HCT116 (cell line): ENCODE data around the gene SP100. TPM values are rescaled to one million over a fixed set of nuclear protein-coding genes. Genes with fewer than 3 reads are reported as not detected.

Experiments used
- ATAC-seq: fragments of 200-7000 bp; cut with Tn5 transposase; 2 replicates; pipeline ENCODE4 v1.9.1; 2020; ENCODE audit warnings: mild to moderate bottlenecking, moderate library complexity
- BruUV-seq: library from RNA; stranded (reverse); fragments of 400-500 nt; replicated peaks from 2 replicates; lab custom pipeline; 2021; lab: Mats Ljungman, UMichigan
- CTCF ChIA-PET: fragments of 300-600 bp; sonication (Branson Sonifier 250); formaldehyde crosslinking; loops from one replicate; lab custom pipeline; 2021; ENCODE audit warnings: antibody characterized with exemption; lab: Charles Lee
- POLR2A ChIA-PET: fragments of 300-600, 350-600 bp; sonication (Branson Sonifier 250); formaldehyde crosslinking; loops from one replicate; lab custom pipeline; 2021; ENCODE audit warnings: antibody characterized with exemption; lab: Charles Lee
- RAD21 ChIA-PET, 2 experiments: fragments of 300-600 bp; sonication (Branson Sonifier 250); formaldehyde crosslinking; loops; one replicate each; lab custom pipeline; 2023; ENCODE audit warnings: low total read pairs in 2 of 2; ENCODE audit not compliant: uncharacterized antibody in 2 of 2, unreplicated experiment in 2 of 2, low non-redundant PET in 1 of 2; lab: Charles Lee
- DNase-seq: peaks from one replicate; pipeline ENCODE4 v3.0.0-alpha.2; 2010; ENCODE audit warnings: low read depth, low spot score
- H2AFZ ChIP-seq: fragments of 200-600 bp; shearing (Covaris generic), sonication (generic); 2 replicates; pipeline ENCODE4 v1.6.1; 2017; ENCODE audit warnings: low read depth, mixed run types, mixed read lengths, antibody characterized with exemption, low read length; ENCODE audit not compliant: poor library complexity, severe bottlenecking
- H3K27ac ChIP-seq: 2 replicates; pipeline ENCODE4 v1.5.1; 2012; ENCODE audit warnings: low read depth, low read length
- H3K27me3 ChIP-seq: fragments of 200-600 bp; sonication (generic); 2 replicates; pipeline ENCODE4 v1.6.1; 2016; ENCODE audit warnings: mixed run types, low read length, mixed read lengths; ENCODE audit not compliant: insufficient read depth
- H3K36me3 ChIP-seq, 2 experiments: fragments of 200-500 bp in 1 of 2; fragments of 200-600 bp in 1 of 2; sonication (Bioruptor generic) in 1 of 2; sonication (generic) in 1 of 2; 2 replicates each; pipeline versions ENCODE4 v1.5.1 to v1.6.1; 2014 to 2016; ENCODE audit warnings: low read length in 2 of 2, inconsistent platforms in 1 of 2, mixed read lengths in 1 of 2, mixed run types in 1 of 2; ENCODE audit not compliant: insufficient read depth in 2 of 2, control insufficient read depth in 1 of 2
- H3K4me1 ChIP-seq, 2 experiments: fragments of 200-600 bp in 1 of 2; sonication (generic) in 1 of 2; 2 replicates each; pipeline versions ENCODE4 v1.5.1 to v1.6.1; 2012 to 2017; ENCODE audit warnings: low read length in 2 of 2, inconsistent platforms in 1 of 2, mild to moderate bottlenecking in 1 of 2, mixed read lengths in 1 of 2, mixed run types in 1 of 2, moderate library complexity in 1 of 2; ENCODE audit not compliant: insufficient read depth in 2 of 2, control insufficient read depth in 1 of 2
- H3K4me2 ChIP-seq: fragments of 200-600 bp; sonication (generic); 2 replicates; pipeline ENCODE4 v1.6.1; 2017; ENCODE audit warnings: mixed run types, low read length, mixed read lengths
- H3K4me3 ChIP-seq, 2 experiments: fragments of 200-600 bp in 1 of 2; sonication (generic) in 1 of 2; replicated peaks in 1 of 2; 2 replicates each; pipeline ENCODE4 v1.5.1; 2011 to 2016; ENCODE audit warnings: low read length in 2 of 2, control low read depth in 1 of 2, low read depth in 1 of 2, mild to moderate bottlenecking in 1 of 2, mixed read lengths in 1 of 2, mixed run types in 1 of 2
- H3K79me2 ChIP-seq: fragments of 200-600 bp; sonication (generic); 2 replicates; pipeline ENCODE4 v1.6.1; 2017; ENCODE audit warnings: mild to moderate bottlenecking, mixed run types, low read length, moderate library complexity, mixed read lengths; ENCODE audit not compliant: insufficient read depth
- H3K9ac ChIP-seq: fragments of 200-600 bp; sonication (generic); 2 replicates; pipeline ENCODE4 v1.6.1; 2016; ENCODE audit warnings: low read length, mixed read lengths
- H3K9me2 ChIP-seq: fragments of 200-600 bp; sonication (generic), shearing (Covaris generic); 2 replicates; pipeline ENCODE4 v1.6.1; 2017; ENCODE audit warnings: mixed run types, mild to moderate bottlenecking, moderate library complexity; ENCODE audit not compliant: insufficient read depth
- H3K9me3 ChIP-seq, 2 experiments: fragments of 200-500 bp in 1 of 2; fragments of 200-600 bp in 1 of 2; sonication (Bioruptor generic) in 1 of 2; sonication (generic) in 1 of 2; 2 replicates each; pipeline ENCODE4 v1.6.1; 2014 to 2017; ENCODE audit warnings: low read length in 2 of 2, mixed read lengths in 2 of 2, inconsistent platforms in 1 of 2, low read depth in 1 of 2, mild to moderate bottlenecking in 1 of 2, mixed run types in 1 of 2, moderate library complexity in 1 of 2; ENCODE audit not compliant: control insufficient read depth in 1 of 2, insufficient read depth in 1 of 2
- H4K20me1 ChIP-seq: fragments of 200-600 bp; sonication (generic), shearing (Covaris generic); 2 replicates; pipeline ENCODE4 v1.6.1; 2017; ENCODE audit warnings: mixed run types, mild to moderate bottlenecking, moderate library complexity; ENCODE audit not compliant: insufficient read depth
- CBX3 ChIP-seq: IDR thresholded peaks from 2 replicates; pipeline ENCODE4 v1.6.1; 2012; ENCODE audit warnings: low read depth
- ELF1 ChIP-seq: IDR thresholded peaks from 2 replicates; pipeline ENCODE4 v1.6.1; 2012; ENCODE audit warnings: low read depth, borderline replicate concordance
- EZH2 ChIP-seq: fragments of 200-600 bp; sonication (generic); IDR thresholded peaks from 2 replicates; pipeline ENCODE4 v1.6.1; 2017; ENCODE audit warnings: antibody characterized with exemption, mixed run types
- EZH2phosphoT487 ChIP-seq: fragments of 200-600 bp; IDR thresholded peaks from 2 replicates; pipeline ENCODE4 v1.6.1; 2018; ENCODE audit warnings: antibody characterized with exemption, borderline replicate concordance
- FOSL1 ChIP-seq: IDR thresholded peaks from 2 replicates; pipeline ENCODE4 v1.6.1; 2012; ENCODE audit warnings: low read depth
- JUND ChIP-seq: IDR thresholded peaks from 2 replicates; pipeline ENCODE4 v1.6.1; 2012
- MAX ChIP-seq: IDR thresholded peaks from 2 replicates; pipeline ENCODE4 v1.6.1; 2012
- POLR2A ChIP-seq: IDR thresholded peaks from 2 replicates; pipeline ENCODE4 v1.7.0; 2011; ENCODE audit warnings: borderline replicate concordance; ENCODE audit not compliant: insufficient read depth, insufficient read length; ENCODE audit errors: extremely low read depth
- POLR2AphosphoS5 ChIP-seq: IDR thresholded peaks from 2 replicates; pipeline ENCODE4 v1.6.1; 2011; ENCODE audit warnings: mild to moderate bottlenecking, low read depth, low read length, moderate library complexity
- SIN3A ChIP-seq: IDR thresholded peaks from 2 replicates; pipeline ENCODE4 v1.6.1; 2012; ENCODE audit warnings: low read depth
- SP1 ChIP-seq: IDR thresholded peaks from 2 replicates; pipeline ENCODE4 v1.6.1; 2012; ENCODE audit warnings: low read depth
- YY1 ChIP-seq: IDR thresholded peaks from 2 replicates; pipeline ENCODE4 v1.6.1; 2011; ENCODE audit warnings: low read length, low read depth, moderate library complexity, mild to moderate bottlenecking; ENCODE audit not compliant: insufficient replicate concordance; ENCODE audit errors: extremely low read depth
- ZBTB33 ChIP-seq: IDR thresholded peaks from 2 replicates; pipeline ENCODE4 v1.6.1; 2011; ENCODE audit warnings: mild to moderate bottlenecking, low read length, moderate library complexity; ENCODE audit not compliant: insufficient replicate concordance; ENCODE audit errors: extremely low read depth
- ZFX ChIP-seq: fragments of 450-650 bp; IDR thresholded peaks from 2 replicates; pipeline ENCODE4 v1.6.1; 2017
- ZNF274 ChIP-seq: fragments of 200-500 bp; sonication (Bioruptor generic); IDR thresholded peaks from 2 replicates; pipeline ENCODE4 v1.6.1; 2014; ENCODE audit warnings: mild to moderate bottlenecking, low read depth, low read length, inconsistent platforms
- intact Hi-C: fragments of 100-400 bp; cut with micrococcal nuclease; formaldehyde crosslinking; loops from 2 replicates; pipeline ENCODE4 v1.10.0; 2022
- total RNA-seq: library from RNA; stranded (reverse); gene quantifications from one replicate; pipeline ENCODE4 v1.2.1, GENCODE V29; 2021; ENCODE audit not compliant: unreplicated experiment
- TF ChIP-seq, protein P1 (sequence below): IDR thresholded peaks from 2 replicates; pipeline ENCODE4 v1.6.1; 2012; ENCODE audit warnings: low read depth
- TF ChIP-seq, protein P2 (sequence below): IDR thresholded peaks from 2 replicates; pipeline ENCODE4 v1.6.1; 2012

The SP100 gene
- total RNA-seq, 1 experiment from 2014 or later = 48.1 TPM

DNA sequence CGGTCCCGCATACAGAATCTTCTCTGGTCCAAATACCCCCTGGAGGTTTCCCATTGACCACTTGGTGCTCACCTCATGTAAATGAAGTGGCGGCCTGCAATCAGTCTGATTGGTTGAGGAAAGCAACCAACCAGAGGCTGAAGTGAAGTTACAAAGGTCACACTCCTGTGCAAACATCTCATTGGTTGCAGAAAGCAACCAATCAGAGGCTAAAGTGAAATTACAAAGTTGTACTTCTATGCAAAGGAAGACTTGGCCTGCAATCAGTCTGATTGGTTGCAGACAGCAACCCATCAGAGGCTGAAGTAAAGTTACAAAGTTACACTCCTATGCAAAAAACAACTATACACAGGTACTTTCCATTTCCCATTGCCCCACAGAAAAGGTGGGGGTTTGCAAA, 2.5 kb upstream of the SP100 start:
- RAD21 ChIA-PET = no interaction called here

More for the DNA sequence above, 2.5 kb upstream of the SP100 start:
- Histone ChIP-seq H3K36me3 (no peaks in the 10 kb centered on the region), H3K9me3 (no peaks in the 10 kb centered on the region), H3K4me2 (no peak overlapping the region), H3K79me2 (peaks cover 14% of the 10 kb centered on the region), H3K9me2 (no peaks in the 10 kb centered on the region), H4K20me1 (no peaks in the 10 kb centered on the region), H3K9ac (no peak overlapping the region), H3K4me3 (no peak overlapping the region), H3K4me1 (peaks cover 12 to 44% of the 10 kb centered on the region in 2 experiments), H3K27ac (no peak overlapping the region), H3K27me3 (no peaks in the 10 kb centered on the region), H2AFZ (no peak overlapping the region)
- CTCF ChIA-PET = no interaction called here
- intact Hi-C loops = loop anchor here (10.0 kb wide), 1 partner anchor 381 kb away; no protein-coding TSS in a partner anchor
- ATAC-seq = no peak
- no peak for DNase-seq
- no TSS peak for BruUV-seq
- TF ChIP-seq EZH2phosphoT487 (no peak), EZH2 (no peak), ZFX (no peak), POLR2A (no peak), SP1 (no peak), ZNF274 (no peak), JUND (no peak), CBX3 (no peak), POLR2AphosphoS5 (no peak), FOSL1 (no peak), ELF1 (no peak), ZBTB33 (no peak), MAX (no peak), SIN3A (no peak), YY1 (no peak)
- TF ChIP-seq, protein P1, sequence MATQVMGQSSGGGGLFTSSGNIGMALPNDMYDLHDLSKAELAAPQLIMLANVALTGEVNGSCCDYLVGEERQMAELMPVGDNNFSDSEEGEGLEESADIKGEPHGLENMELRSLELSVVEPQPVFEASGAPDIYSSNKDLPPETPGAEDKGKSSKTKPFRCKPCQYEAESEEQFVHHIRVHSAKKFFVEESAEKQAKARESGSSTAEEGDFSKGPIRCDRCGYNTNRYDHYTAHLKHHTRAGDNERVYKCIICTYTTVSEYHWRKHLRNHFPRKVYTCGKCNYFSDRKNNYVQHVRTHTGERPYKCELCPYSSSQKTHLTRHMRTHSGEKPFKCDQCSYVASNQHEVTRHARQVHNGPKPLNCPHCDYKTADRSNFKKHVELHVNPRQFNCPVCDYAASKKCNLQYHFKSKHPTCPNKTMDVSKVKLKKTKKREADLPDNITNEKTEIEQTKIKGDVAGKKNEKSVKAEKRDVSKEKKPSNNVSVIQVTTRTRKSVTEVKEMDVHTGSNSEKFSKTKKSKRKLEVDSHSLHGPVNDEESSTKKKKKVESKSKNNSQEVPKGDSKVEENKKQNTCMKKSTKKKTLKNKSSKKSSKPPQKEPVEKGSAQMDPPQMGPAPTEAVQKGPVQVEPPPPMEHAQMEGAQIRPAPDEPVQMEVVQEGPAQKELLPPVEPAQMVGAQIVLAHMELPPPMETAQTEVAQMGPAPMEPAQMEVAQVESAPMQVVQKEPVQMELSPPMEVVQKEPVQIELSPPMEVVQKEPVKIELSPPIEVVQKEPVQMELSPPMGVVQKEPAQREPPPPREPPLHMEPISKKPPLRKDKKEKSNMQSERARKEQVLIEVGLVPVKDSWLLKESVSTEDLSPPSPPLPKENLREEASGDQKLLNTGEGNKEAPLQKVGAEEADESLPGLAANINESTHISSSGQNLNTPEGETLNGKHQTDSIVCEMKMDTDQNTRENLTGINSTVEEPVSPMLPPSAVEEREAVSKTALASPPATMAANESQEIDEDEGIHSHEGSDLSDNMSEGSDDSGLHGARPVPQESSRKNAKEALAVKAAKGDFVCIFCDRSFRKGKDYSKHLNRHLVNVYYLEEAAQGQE = no peak
- TF ChIP-seq, protein P2, sequence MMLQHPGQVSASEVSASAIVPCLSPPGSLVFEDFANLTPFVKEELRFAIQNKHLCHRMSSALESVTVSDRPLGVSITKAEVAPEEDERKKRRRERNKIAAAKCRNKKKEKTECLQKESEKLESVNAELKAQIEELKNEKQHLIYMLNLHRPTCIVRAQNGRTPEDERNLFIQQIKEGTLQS = no peak
- TF ChIP-seq, all 23 proteins: peak for 0
- POLR2A ChIA-PET = no interaction called here
